ENCODE measurements around the gene TTC4. TPM values are rescaled to one million over a fixed set of nuclear protein-coding genes. Genes with fewer than 3 reads are reported as not detected.
A peak's percentile ranks its signal among the peaks of the same experiment; 100 is the strongest.

The TTC4 gene
- total RNA-seq, 1 donor from 2014 or later, result 13.2 TPM

GRCh38 chr1:54699936-54700525 is 15.6 kb upstream of the TTC4 start:
- no peak for DNase-seq
- intact Hi-C loops (cut with micrococcal nuclease), result no loop called here
- no peak for ATAC-seq

- ATAC-seq (no peak), DNase-seq (no peak)
- intact Hi-C loops (cut with micrococcal nuclease), result no loop called here
Measured at GRCh38 chr1:54701066-54701465, 14.6 kb upstream of the TTC4 start.

DNA sequence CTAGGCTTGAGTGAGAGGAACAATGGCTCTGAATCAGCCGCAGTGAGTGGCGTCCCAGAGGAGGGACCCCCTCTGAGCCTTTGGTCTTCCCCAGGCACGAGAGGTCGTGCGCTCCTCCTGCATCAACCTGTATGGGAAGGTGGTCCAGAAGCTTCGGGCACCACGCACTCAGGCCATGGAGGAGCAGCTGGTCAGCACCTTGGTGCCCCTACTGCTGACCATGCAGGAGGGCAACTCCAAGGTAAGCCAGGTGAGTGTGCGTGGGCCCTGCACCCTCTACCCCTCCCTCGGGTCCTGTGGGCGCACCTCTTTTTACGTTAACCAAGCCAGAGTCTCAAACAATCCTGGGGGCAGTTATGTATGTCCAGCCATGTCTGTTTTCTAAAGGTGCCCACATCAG is 13.7 kb upstream of the TTC4 start:
- no peak for ATAC-seq

GRCh38 chr1:54703471-54703870 is 12.2 kb upstream of the TTC4 start:
- intact Hi-C loops (cut with micrococcal nuclease), result no loop called here
- DNase-seq (no peak), ATAC-seq (no peak)

More for the DNA sequence above, 13.7 kb upstream of the TTC4 start:
- DNase-seq, result no peak
- intact Hi-C loops (cut with micrococcal nuclease), result no loop called here

GRCh38 chr1:54705153-54705552 is 10.5 kb upstream of the TTC4 start:
- intact Hi-C loops (cut with micrococcal nuclease), result no loop called here
- DNase-seq (no peak), ATAC-seq (no peak)

- ATAC-seq (no peak), DNase-seq (no peak)
- intact Hi-C loops (cut with micrococcal nuclease), result no loop called here
Measured at GRCh38 chr1:54706419-54706818, 9.2 kb upstream of the TTC4 start.

GRCh38 chr1:54708385-54708784 is 7.3 kb upstream of the TTC4 start:
- intact Hi-C loops (cut with micrococcal nuclease), result no loop called here
- no peak for DNase-seq
- ATAC-seq, result no peak

GRCh38 chr1:54709547-54710292 is 5.9 kb upstream of the TTC4 start:
- no peak for ATAC-seq
- DNase-seq, result no peak
- intact Hi-C loops (cut with micrococcal nuclease), result no loop called here

GRCh38 chr1:54710434-54710833 is 5.2 kb upstream of the TTC4 start:
- no peak for ATAC-seq
- intact Hi-C loops (cut with micrococcal nuclease), result no loop called here
- no peak for DNase-seq

DNA sequence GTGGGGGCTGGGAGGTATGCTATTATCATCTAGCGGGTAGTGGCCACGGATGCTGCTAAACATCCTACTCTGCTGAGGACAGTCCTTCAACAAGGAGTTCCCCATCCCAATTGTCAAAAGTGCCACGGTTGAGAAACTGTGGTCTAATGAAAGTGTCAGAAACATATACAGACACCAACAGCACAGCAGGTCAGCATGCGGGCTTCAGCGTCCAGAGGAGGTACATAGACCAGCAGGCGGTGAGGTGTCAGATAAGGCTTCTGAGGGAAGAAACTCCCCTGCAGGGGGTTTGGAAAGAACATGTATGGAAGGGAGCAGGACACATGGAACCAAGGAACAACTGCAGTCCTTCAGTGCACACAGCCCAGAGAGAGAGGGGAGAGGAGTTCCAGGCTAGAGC is 4.8 kb upstream of the TTC4 start:
- DNase-seq (no peak), ATAC-seq (no peak)
- intact Hi-C loops (cut with micrococcal nuclease), result no loop called here

- no peak for DNase-seq
Measured at GRCh38 chr1:54711536-54711935, 4.1 kb upstream of the TTC4 start.

GRCh38 chr1:54714881-54715492 is 674 bp upstream of the TTC4 start:
- ATAC-seq (peak; percentile 22), DNase-seq (no peak)
- intact Hi-C loops (cut with micrococcal nuclease), result no loop called here

More at GRCh38 chr1:54711536-54711935, 4.1 kb upstream of the TTC4 start:
- no peak for ATAC-seq
- intact Hi-C loops (cut with micrococcal nuclease), result no loop called here

- DNase-seq (no peak), ATAC-seq (no peak)
- intact Hi-C loops (cut with micrococcal nuclease), result no loop called here
Measured at GRCh38 chr1:54716299-54717047, 812 bp downstream of the TTC4 start.

GRCh38 chr1:54721719-54722118 is 6.1 kb downstream of the TTC4 start:
- ATAC-seq (no peak), DNase-seq (no peak)
- intact Hi-C loops (cut with micrococcal nuclease), result no loop called here

DNA sequence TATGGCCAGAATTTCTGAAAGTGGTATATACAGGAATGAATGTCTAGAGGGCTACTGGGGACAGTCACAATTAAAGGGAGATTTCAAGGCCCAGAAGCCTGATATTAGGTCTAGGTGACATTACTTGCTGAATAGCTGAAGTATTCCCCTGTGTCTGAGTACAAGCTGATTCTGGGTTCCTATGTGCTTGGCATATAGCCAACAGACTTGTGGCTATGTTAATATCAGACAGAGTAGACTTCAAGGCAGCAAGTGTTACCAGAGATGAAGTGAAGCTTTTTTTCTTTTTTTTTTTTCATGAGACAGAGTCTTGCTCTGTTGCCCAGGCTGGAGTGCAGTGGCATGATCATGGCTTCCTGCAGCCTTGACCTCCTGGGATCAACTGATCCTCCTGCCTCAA is 8.3 kb downstream of the TTC4 start:
- intact Hi-C loops (cut with micrococcal nuclease), result no loop called here
- ATAC-seq, result no peak
- DNase-seq, result no peak

DNA sequence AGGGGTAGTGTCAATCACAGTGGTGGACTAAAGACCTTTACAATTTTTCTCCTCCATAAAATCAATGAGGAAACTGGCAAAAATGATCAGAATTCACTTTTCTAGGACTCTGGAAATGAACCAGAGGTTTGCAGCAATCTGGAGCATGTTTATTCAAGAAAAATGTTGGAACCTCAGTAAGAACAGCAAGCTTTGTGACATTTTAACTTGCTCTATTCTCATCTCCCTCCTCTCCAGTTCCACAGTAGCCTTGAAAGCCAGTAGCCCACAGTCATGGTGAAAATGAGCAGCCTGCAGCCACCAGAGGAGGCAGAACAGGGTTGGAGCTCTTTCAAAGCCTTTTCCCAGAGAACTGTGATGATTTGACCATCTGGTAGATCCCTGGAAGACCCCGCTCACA is 9.1 kb downstream of the TTC4 start:
- DNase-seq (no peak), ATAC-seq (no peak)
- intact Hi-C loops (cut with micrococcal nuclease), result no loop called here

- ATAC-seq (no peak), DNase-seq (no peak)
- intact Hi-C loops (cut with micrococcal nuclease), result no loop called here
Measured at GRCh38 chr1:54728027-54728426, 12.4 kb downstream of the TTC4 start.

GRCh38 chr1:54736685-54737084 is 21.0 kb downstream of the TTC4 start:
- intact Hi-C loops (cut with micrococcal nuclease), result no loop called here
- no peak for ATAC-seq
- no peak for DNase-seq

- no peak for DNase-seq
- ATAC-seq, result no peak
- intact Hi-C loops (cut with micrococcal nuclease), result no loop called here
Measured at GRCh38 chr1:54738244-54738643, 22.6 kb downstream of the TTC4 start.

GRCh38 chr1:54741531-54741930 is 25.9 kb downstream of the TTC4 start:
- DNase-seq (no peak), ATAC-seq (no peak)
- intact Hi-C loops (cut with micrococcal nuclease), result no loop called here
